IPS-18c (cell line): ENCODE results near the gene LTB4R.
"Not testable (repeated sequence)": the region's sequence is repeated elsewhere in the genome, so short reads cannot be mapped to it uniquely, and the experiment has no call there.

Experiments
- H3K4me3 ChIP-seq: 2 replicates; pipeline ENCODE4 v1.7.0; 2013; ENCODE audit warnings: low read depth, mild to moderate bottlenecking, low read length, moderate library complexity; ENCODE audit not compliant: insufficient read depth
- H3K9me3 ChIP-seq: one replicate; pipeline ENCODE4 v1.6.1; 2013; ENCODE audit warnings: mild to moderate bottlenecking, low read length, moderate library complexity; ENCODE audit not compliant: control insufficient read depth, insufficient read depth

The LTB4R gene

GRCh38 chr14:24348186-24348585 lies 36.9 kb downstream of the LTB4R start:
- H3K4me3 ChIP-seq = no peak overlapping the region
- no peaks in the 10 kb centered on the region for H3K9me3 ChIP-seq

GRCh38 chr14:24349742-24350141 lies 38.4 kb downstream of the LTB4R start:
- Histone ChIP-seq H3K9me3 (no peaks in the 10 kb centered on the region), H3K4me3 (no peak overlapping the region)

GRCh38 chr14:24351517-24351916 lies 40.2 kb downstream of the LTB4R start:
- Histone ChIP-seq H3K9me3 (no peaks in the 10 kb centered on the region), H3K4me3 (no peak overlapping the region)

GRCh38 chr14:24353559-24354481 lies 42.5 kb downstream of the LTB4R start:
- Histone ChIP-seq H3K9me3 (no peaks in the 10 kb centered on the region), H3K4me3 (no peak overlapping the region)

DNA sequence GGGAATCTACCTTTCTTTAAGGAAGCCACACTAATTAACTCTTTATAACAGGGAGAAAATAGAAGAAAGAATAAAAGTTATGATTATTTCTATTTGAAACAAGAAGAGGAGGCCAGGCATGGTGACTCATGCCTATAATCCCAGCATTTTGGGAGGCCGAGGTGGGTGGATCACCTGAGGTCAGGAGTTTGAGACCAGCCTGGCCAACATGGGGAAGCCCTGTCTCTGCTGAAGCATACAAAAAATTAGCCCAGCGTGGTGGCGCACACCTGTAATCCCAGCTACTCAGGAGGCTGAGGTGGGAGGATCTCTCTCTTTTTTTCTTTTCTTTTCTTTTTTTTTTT lies 43.2 kb downstream of the LTB4R start:
- H3K4me3 ChIP-seq, H3K9me3 ChIP-seq: not testable (repeated sequence)

- no peak overlapping the region for H3K4me3 ChIP-seq
- H3K9me3 ChIP-seq = no peaks in the 10 kb centered on the region
Observed at GRCh38 chr14:24355009-24355408, 43.7 kb downstream of the LTB4R start.

DNA sequence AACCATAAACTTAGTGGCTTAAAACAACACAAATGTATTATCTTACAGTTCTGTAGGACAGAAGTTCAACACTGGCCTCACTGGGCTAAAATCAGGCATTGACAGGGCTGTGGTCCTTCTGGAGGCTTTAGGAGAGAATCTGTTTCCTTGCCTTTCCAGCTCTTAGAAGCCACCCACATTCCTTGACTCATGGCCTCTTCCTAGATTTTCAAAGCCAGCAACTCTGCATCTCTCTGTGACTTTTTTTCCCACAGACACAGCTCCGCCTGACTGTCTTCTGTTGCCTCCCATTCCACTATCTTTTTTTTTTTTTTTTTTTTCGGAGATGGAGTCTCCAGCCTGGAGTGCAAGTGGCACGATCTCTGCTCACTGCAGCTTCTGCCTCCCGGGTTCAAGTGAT lies 44.9 kb downstream of the LTB4R start:
- Histone ChIP-seq H3K9me3 (no peaks in the 10 kb centered on the region), H3K4me3 (no peak overlapping the region)

- H3K4me3 ChIP-seq = no peak overlapping the region
- H3K9me3 ChIP-seq = no peaks in the 10 kb centered on the region
Observed at GRCh38 chr14:24360281-24360680, 49.0 kb downstream of the LTB4R start.

DNA sequence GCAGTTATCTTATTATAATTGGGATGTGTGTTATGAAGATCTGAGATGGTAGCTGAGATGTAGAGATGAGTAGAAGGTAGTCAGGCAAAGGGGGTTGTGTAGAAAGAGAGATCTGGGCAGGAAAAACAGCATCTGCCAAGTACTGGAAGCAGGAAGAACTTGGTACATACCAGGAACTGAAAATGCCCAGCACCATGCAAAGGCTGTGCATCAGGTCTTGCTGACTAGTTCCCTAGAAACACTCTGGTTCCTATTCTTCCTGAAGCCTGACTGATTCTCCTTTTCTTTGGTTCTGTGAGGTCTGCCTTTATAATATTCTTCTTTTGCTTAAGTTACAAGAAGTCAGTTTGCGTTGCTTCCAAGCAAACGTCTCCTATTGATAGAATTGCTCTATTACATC lies 50.0 kb downstream of the LTB4R start:
- H3K4me3 ChIP-seq = no peak overlapping the region
- no peaks in the 10 kb centered on the region for H3K9me3 ChIP-seq

- Histone ChIP-seq H3K9me3 (no peaks in the 10 kb centered on the region), H3K4me3 (no peak overlapping the region)
Observed at GRCh38 chr14:24362241-24362960, 51.1 kb downstream of the LTB4R start.

- Histone ChIP-seq H3K9me3 (no peaks in the 10 kb centered on the region), H3K4me3 (no peak overlapping the region)
Observed at GRCh38 chr14:24363401-24363800, 52.1 kb downstream of the LTB4R start.

DNA sequence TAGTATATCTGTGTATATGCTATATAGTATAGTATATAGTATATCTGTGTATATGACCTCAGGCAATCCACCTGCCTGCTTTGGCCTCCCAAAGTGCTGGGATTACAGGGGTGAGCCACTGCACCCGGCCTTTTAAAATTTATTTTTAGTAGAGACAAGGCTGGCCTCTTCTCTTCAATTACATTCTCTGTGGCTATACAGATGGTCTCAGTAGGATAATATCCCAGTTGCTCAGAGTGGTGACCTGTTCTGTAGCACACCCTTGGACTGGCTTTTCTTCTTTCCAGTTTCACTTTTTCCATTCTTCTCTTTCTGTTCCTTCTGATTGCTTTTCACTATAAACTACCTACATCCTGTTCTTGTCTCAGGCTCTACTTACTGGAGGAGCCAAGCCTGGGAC lies 53.5 kb downstream of the LTB4R start:
- Histone ChIP-seq H3K9me3 (no peaks in the 10 kb centered on the region), H3K4me3 (no peak overlapping the region)

DNA sequence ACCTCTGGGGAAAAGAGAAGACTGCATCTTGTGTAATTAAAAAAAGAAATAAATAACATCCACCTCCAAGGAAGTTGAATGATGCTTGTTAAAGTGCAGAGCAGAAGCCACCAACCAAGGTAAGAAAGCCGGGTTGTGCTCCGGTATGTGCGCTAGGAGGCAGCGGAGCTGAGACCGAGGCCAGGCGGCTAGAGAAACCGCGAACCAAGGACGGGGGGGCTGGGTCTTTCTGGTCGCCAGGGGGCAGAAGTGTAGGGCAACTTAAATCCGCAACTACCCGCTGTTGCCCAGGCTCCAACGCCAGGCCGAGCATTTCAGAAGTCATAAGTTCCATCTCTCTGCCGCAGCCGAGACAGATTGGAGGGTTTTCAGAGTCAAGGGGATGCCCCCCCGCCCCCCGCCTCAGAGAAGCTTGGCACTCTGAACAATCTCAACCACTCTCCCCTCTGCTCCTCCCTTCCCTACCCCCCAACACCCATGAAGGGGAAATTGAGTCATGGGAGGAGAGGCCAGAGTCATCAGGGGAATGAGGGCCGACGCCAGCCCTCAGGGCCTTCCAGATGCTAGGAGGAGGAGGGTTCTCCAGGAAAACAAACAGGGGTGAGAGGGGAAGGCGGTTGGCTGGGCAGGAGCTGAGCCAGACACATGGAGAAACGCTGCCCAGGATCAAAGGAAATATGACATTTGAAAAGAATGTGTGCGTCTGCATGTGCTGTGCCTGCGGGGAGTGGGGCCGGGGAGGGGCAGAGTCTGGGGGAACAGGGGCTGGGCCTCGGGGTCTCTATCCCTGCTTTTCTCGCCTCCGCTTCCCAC lies 54.5 kb downstream of the LTB4R start:
- Histone ChIP-seq H3K4me3 (peak overlapping the region; percentile 68), H3K9me3 (no peaks in the 10 kb centered on the region)

DNA sequence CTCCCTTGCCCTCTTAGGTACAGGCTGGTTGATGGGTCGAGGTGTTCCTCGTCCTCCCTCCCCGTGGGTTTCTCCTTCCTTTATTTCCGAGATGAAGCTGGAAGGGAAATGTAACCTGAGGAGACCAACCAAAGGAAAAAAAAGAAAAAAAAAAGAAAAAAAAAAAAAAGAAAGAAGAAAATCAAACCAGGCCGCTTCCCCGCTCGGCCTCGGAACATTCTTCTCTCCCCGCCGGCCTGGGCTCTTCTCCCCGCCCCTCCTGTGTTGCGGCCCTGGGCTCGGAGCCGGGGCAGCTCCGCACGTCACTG lies 55.1 kb downstream of the LTB4R start:
- Histone ChIP-seq H3K4me3 (peak overlapping the region; percentile 68), H3K9me3 (no peaks in the 10 kb centered on the region)

GRCh38 chr14:24366721-24367513 lies 55.6 kb downstream of the LTB4R start:
- Histone ChIP-seq H3K4me3 (peak overlapping the region; percentile 68), H3K9me3 (no peaks in the 10 kb centered on the region)
